NCI-H1105 (cell line): ENCODE data around the gene SFXN4.
"Not testable (repeated sequence)": the region's sequence is repeated elsewhere in the genome, so short reads cannot be mapped to it uniquely, and the experiment has no call there.

Experiments used
- DNase-seq: peaks from one replicate; lab custom pipeline; 2025; lab: John Stamatoyannopoulos, UW

The SFXN4 gene

DNA sequence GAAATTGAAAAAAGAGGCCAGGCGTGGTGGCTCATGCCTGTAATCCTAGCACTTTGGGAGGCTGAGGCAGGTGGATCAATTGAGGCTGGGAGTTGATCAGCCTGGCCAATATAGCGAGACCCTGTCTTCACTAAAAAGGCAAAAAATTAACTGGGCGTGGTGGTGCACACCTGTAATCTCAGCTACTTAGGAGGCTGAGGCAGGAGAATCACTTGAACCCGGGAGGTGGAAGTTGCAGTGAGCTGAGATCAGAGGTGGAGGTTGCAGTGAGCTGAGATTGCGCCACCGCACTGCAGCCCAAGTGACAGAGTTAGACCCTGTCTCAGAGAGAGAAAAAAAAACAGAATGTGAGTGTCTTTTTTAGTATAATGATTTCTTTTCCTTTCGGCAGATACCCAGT, 59.6 kb downstream of the SFXN4 start:
- not testable (repeated sequence) for DNase-seq

DNA sequence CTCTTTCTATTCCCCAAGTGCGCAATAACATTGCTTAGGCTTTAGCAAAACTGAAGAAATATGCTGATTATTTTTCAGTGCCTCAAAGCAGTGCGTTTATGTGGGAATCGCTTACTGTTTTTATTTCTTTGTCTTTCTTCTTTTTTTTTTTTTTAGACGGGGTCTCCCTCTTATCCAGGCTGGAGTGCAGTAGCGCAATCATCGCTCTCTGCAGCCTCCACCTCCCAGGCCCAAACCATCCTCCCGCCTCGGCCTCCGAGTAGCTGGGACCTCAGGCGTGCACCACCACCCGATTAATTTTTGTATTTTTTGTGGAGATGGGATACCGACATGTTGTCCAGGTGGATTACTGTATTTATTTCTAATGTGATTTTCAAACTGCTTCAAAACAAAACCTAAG, 60.4 kb downstream of the SFXN4 start:
- DNase-seq = no peak

DNA sequence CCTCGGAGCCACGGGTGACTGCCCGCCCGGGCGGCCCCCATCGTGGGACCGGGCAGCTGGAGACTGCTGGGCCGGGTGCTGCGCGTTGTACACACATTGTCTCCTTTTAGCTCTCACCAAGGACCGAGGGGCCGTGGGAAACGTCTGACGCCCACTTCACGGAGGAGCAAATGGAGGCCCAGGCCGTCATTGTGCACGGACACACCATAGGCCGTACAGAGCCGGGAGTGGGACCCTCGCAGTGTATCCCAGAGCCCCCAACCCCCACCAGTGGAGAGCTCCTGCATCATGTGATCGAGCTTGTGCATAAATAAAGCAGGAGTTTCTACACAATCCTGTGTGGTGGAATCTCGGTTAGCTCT, 60.9 kb downstream of the SFXN4 start:
- DNase-seq = no peak

DNA sequence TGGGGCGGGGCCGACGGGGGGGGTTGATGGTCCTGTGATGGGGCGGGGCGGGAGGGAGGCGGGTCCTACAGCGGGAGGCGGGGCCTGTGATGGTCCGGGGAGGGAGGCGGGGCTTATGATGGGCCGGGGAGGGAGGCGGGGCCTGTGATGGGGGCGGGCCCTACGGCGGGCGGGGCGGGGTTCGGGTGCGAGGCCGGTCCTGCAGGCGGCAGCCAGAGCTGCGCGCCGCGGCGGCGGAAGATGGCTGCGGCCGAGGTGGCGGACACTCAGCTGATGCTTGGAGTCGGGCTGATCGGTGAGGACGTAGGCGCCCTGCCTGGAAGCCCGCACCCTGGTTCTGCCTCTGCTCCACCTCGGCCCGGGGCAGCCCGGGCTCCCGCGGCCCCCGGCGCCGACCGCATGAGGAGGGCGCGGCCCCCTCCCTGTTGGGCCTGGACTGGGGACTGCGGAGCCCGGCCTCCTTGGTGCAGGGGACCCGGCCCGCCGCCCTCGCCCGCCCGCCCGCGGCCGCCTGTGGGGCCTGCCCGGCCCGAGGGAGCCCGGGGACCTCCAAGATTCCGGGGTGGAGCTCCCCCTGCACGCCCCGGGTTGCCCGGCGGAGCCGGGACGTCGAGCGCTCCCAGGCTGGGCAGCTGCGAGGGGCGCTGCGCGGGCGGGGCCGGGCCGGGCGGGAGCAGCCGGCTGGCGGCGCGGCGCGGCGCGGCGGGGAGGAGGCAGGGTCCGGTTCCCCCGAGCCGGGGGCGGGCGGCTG, 61.4 kb downstream of the SFXN4 start, which contains the start of gene DENND10:
DENND10 (plus strand) TSS at position 211 of the 751 bp plus-strand sequence; CDS start at position 241, 30 bp downstream.
- DNase-seq = no peak

DNA sequence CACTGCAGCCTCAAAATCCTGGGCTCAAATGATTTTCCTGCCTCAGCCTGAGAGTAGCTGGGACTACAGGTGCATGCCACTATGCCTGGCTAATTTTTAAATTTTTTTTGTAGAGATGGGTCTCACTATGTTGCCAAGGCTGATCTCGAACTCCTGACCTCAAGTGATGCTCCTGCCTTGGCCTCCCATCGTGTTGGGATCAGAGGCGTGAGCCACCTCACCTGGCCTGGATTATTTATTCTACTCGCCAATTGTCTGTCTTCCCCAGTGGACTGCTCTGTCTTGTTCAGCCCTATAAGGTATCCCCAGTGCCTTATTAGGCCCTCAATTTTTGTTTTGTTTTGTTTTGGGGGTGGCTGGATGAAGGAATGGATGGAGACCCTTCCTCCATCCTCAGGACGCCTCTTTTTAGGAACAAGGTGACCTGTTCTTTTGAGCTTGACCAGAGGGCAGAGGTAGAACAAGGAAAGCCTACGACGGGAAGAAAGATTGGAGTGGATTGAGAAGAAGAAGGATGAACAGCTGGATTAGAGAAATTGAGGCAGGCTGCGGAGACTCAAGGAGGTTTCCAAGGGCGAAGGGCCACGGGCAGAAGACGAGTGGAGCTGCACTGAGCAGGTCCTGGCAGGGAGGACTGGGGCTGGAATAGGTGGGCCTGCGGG, 62.1 kb downstream of the SFXN4 start:
- DNase-seq = no peak

DNA sequence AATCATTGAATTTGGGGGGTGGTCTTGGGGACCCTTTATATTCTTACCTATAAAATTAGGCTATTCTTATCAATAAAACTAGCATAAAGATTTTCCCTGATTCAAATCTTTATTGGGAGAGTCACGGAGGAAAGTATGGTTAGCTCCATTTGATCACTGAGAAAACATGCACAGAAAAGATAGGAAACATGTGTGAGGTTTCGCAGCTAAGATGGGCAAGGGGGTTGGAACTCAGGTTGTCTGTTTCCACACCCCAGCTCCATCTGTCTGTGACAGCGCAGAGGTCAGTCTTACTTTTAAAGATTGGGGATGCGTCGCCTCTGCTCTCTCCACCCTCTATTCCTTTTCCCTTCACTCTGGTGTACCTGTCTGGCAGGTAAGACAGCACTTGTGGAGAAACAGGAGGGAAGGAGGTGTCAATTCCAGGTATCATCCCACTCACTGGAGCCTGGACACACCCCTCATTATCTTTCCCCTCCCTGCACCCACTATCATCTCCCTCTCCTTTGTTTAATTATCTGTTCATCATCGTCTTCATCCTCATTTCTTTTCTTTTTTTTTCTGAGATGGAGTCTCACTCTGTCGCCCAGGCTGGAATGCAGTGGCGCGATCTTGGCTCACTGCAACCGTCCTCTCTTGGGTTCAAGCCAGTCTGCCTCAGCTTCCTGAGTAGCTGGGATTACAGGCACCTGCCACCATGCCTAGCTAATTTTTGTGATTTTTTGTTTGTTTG, 64.0 kb downstream of the SFXN4 start:
- DNase-seq = peak; percentile 28

DNA sequence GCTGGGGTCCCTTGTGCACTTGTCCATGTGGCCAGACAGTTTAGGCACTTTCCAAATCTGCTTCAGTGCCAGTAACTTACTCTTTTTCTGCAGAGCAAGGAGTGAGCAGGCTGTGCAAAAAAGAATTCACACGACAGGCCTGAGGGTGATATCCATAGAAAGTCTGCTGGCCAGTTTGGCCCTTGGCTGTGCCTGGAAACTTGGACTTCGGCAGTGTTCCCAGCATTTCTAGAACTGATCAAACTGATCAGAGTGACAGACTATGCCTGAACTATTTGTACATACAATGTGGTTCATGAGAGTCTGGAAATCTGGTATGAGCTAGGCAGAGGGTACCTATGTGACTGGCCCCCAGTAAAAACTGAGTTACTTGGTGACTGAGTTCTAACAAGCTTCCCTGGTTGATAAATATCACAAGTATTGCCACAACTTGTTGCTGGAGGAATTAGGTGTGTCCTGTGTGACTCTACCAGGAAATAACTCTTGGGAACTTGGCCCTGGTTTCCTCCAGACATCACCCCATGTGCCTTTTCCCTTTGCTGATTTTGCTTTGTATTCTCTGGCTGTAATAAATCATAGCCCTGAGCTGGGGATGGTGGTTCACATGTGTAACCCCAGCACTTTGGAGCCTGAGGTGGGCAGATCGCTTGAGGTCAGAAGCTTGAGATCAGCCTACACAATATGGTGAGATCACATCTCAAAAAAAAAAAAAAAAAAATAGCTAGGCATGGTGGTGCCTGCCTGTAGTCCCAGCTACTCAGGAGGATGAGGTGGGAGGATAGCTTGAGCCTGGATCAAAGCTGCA, 64.9 kb downstream of the SFXN4 start:
- no peak for DNase-seq

DNA sequence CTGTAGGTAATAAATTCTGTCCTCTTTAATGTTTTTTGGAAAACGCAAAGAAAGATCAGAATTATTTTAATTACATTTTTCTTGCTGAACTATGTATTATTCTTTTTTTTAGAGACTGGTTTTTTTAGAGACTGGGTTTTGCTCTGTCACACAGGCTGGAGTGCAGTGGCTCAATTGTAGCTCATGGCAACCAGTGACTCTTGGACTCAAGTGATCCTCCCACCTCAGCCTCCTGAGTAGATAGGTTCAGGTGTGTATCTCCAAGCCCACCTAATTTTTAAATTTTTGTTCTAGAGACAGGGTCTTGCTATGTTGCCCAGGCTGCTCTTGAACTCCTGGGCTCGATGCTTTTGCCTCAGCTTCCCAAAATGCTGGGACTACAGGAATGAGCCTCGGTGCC, 66.9 kb downstream of the SFXN4 start:
- no peak for DNase-seq

DNA sequence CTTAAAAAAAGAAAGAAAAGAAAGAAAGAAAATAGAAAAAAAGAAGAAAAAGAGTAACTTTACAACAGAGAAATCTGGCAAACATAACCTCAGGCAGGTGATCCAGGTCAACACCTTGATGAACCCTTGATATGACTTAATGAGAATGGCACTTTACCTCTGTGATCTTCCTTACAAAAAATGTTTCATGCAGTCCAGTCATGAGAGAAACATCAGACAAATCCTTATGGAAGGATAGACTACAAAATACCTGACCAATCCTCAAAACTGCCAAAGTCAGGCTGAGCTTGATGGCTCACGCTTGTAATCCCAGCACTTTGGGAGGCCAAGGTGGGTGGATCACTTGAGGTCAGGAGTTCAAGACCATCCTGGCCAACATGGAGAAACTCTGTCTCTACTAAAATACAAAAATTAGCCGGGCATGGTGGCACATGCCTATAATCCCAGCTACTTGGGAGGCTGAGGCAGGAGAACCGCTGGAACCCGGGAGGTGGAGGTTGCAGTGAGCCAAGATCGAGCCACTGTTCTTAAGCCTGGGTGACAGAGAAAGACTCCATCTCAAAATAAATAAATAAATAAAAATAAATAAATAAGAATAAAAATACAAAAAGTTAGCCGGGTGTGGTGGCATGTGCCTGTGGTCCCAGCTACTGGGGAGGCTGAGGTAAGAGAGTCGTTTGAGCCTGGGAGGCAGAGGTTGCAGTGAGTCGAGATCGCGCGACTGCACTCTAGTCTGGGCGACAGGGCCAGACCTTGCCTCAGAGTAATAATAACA, 68.7 kb downstream of the SFXN4 start:
- DNase-seq = not testable (repeated sequence)

DNA sequence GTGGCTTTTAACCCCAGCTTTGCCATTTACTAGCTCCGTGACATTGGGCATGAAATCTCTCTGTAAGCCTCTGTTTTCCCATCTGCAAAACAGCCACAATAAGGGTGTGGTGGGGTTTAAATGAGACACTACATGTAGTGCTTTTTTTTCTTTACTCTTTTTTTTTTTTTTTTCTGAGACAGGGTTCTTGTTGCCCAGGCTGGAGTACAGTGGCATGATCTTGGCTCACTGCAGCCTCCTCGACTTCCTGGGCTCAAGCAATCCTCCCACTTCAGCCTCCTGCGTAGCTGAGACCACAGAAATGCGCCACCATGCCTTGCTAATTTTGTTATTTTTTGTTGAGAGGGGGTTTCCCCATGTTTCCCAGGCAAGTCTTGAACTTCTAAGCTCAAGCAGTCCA, 69.9 kb downstream of the SFXN4 start:
- DNase-seq = no peak

DNA sequence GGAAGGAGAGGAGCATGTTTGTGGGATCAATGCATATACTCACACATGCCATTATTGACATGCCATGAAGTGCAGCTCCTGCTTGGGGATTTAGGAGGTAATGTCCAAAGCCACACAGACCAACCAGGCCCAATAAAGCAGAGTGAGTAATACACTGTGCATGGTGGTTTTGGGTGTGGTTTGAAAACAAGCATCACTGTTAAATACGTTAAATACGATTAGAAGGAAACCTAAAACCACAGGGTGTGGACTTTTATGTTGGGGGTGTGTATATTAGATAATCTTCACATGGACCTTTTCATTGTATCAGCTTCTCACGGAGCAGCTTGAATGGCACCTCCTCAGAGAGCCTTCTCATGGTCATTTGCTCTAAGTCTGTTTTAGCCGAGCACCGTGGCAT, 74.5 kb downstream of the SFXN4 start:
- no peak for DNase-seq
